HCT116 (cell line): Measurements from ENCODE around the gene PPM1H. TPM values are rescaled to one million over a fixed set of nuclear protein-coding genes. Genes with fewer than 3 reads are reported as not detected.

ENCODE experiments used
- ATAC-seq: fragments of 200-7000 bp; cut with Tn5 transposase; 2 replicates; pipeline ENCODE4 v1.9.1; 2020; ENCODE audit warnings: mild to moderate bottlenecking, moderate library complexity
- BruUV-seq: library from RNA; stranded (reverse); fragments of 400-500 nt; replicated peaks from 2 replicates; lab custom pipeline; 2021; lab: Mats Ljungman, UMichigan
- CTCF ChIA-PET: fragments of 300-600 bp; sonication (Branson Sonifier 250); formaldehyde crosslinking; loops from one replicate; lab custom pipeline; 2021; ENCODE audit warnings: antibody characterized with exemption; lab: Charles Lee
- POLR2A ChIA-PET: fragments of 300-600, 350-600 bp; sonication (Branson Sonifier 250); formaldehyde crosslinking; loops from one replicate; lab custom pipeline; 2021; ENCODE audit warnings: antibody characterized with exemption; lab: Charles Lee
- RAD21 ChIA-PET, 2 experiments: fragments of 300-600 bp; sonication (Branson Sonifier 250); formaldehyde crosslinking; loops; one replicate each; lab custom pipeline; 2023; ENCODE audit warnings: low total read pairs in 2 of 2; ENCODE audit not compliant: uncharacterized antibody in 2 of 2, unreplicated experiment in 2 of 2, low non-redundant PET in 1 of 2; lab: Charles Lee
- DNase-seq: peaks from one replicate; pipeline ENCODE4 v3.0.0-alpha.2; 2010; ENCODE audit warnings: low read depth, low spot score
- H2AFZ ChIP-seq: fragments of 200-600 bp; shearing (Covaris generic), sonication (generic); 2 replicates; pipeline ENCODE4 v1.6.1; 2017; ENCODE audit warnings: low read depth, mixed run types, mixed read lengths, antibody characterized with exemption, low read length; ENCODE audit not compliant: poor library complexity, severe bottlenecking
- H3K27ac ChIP-seq: 2 replicates; pipeline ENCODE4 v1.5.1; 2012; ENCODE audit warnings: low read depth, low read length
- H3K27me3 ChIP-seq: fragments of 200-600 bp; sonication (generic); 2 replicates; pipeline ENCODE4 v1.6.1; 2016; ENCODE audit warnings: mixed run types, low read length, mixed read lengths; ENCODE audit not compliant: insufficient read depth
- H3K36me3 ChIP-seq, 2 experiments: fragments of 200-500 bp in 1 of 2; fragments of 200-600 bp in 1 of 2; sonication (Bioruptor generic) in 1 of 2; sonication (generic) in 1 of 2; 2 replicates each; pipeline versions ENCODE4 v1.5.1 to v1.6.1; 2014 to 2016; ENCODE audit warnings: low read length in 2 of 2, inconsistent platforms in 1 of 2, mixed read lengths in 1 of 2, mixed run types in 1 of 2; ENCODE audit not compliant: insufficient read depth in 2 of 2, control insufficient read depth in 1 of 2
- H3K4me1 ChIP-seq, 2 experiments: fragments of 200-600 bp in 1 of 2; sonication (generic) in 1 of 2; 2 replicates each; pipeline versions ENCODE4 v1.5.1 to v1.6.1; 2012 to 2017; ENCODE audit warnings: low read length in 2 of 2, inconsistent platforms in 1 of 2, mild to moderate bottlenecking in 1 of 2, mixed read lengths in 1 of 2, mixed run types in 1 of 2, moderate library complexity in 1 of 2; ENCODE audit not compliant: insufficient read depth in 2 of 2, control insufficient read depth in 1 of 2
- H3K4me2 ChIP-seq: fragments of 200-600 bp; sonication (generic); 2 replicates; pipeline ENCODE4 v1.6.1; 2017; ENCODE audit warnings: mixed run types, low read length, mixed read lengths
- H3K4me3 ChIP-seq, 2 experiments: fragments of 200-600 bp in 1 of 2; sonication (generic) in 1 of 2; replicated peaks in 1 of 2; 2 replicates each; pipeline ENCODE4 v1.5.1; 2011 to 2016; ENCODE audit warnings: low read length in 2 of 2, control low read depth in 1 of 2, low read depth in 1 of 2, mild to moderate bottlenecking in 1 of 2, mixed read lengths in 1 of 2, mixed run types in 1 of 2
- H3K79me2 ChIP-seq: fragments of 200-600 bp; sonication (generic); 2 replicates; pipeline ENCODE4 v1.6.1; 2017; ENCODE audit warnings: mild to moderate bottlenecking, mixed run types, low read length, moderate library complexity, mixed read lengths; ENCODE audit not compliant: insufficient read depth
- H3K9ac ChIP-seq: fragments of 200-600 bp; sonication (generic); 2 replicates; pipeline ENCODE4 v1.6.1; 2016; ENCODE audit warnings: low read length, mixed read lengths
- H3K9me2 ChIP-seq: fragments of 200-600 bp; sonication (generic), shearing (Covaris generic); 2 replicates; pipeline ENCODE4 v1.6.1; 2017; ENCODE audit warnings: mixed run types, mild to moderate bottlenecking, moderate library complexity; ENCODE audit not compliant: insufficient read depth
- H3K9me3 ChIP-seq, 2 experiments: fragments of 200-500 bp in 1 of 2; fragments of 200-600 bp in 1 of 2; sonication (Bioruptor generic) in 1 of 2; sonication (generic) in 1 of 2; 2 replicates each; pipeline ENCODE4 v1.6.1; 2014 to 2017; ENCODE audit warnings: low read length in 2 of 2, mixed read lengths in 2 of 2, inconsistent platforms in 1 of 2, low read depth in 1 of 2, mild to moderate bottlenecking in 1 of 2, mixed run types in 1 of 2, moderate library complexity in 1 of 2; ENCODE audit not compliant: control insufficient read depth in 1 of 2, insufficient read depth in 1 of 2
- H4K20me1 ChIP-seq: fragments of 200-600 bp; sonication (generic), shearing (Covaris generic); 2 replicates; pipeline ENCODE4 v1.6.1; 2017; ENCODE audit warnings: mixed run types, mild to moderate bottlenecking, moderate library complexity; ENCODE audit not compliant: insufficient read depth
- CBX3 ChIP-seq: IDR thresholded peaks from 2 replicates; pipeline ENCODE4 v1.6.1; 2012; ENCODE audit warnings: low read depth
- CEBPB ChIP-seq: IDR thresholded peaks from 2 replicates; pipeline ENCODE4 v1.6.1; 2012; ENCODE audit warnings: low read depth
- EGR1 ChIP-seq: IDR thresholded peaks from 2 replicates; pipeline ENCODE4 v1.6.1; 2012; ENCODE audit warnings: low read depth
- ELF1 ChIP-seq: IDR thresholded peaks from 2 replicates; pipeline ENCODE4 v1.6.1; 2012; ENCODE audit warnings: low read depth, borderline replicate concordance
- EZH2 ChIP-seq: fragments of 200-600 bp; sonication (generic); IDR thresholded peaks from 2 replicates; pipeline ENCODE4 v1.6.1; 2017; ENCODE audit warnings: antibody characterized with exemption, mixed run types
- FOSL1 ChIP-seq: IDR thresholded peaks from 2 replicates; pipeline ENCODE4 v1.6.1; 2012; ENCODE audit warnings: low read depth
- JUND ChIP-seq: IDR thresholded peaks from 2 replicates; pipeline ENCODE4 v1.6.1; 2012
- POLR2A ChIP-seq: IDR thresholded peaks from 2 replicates; pipeline ENCODE4 v1.7.0; 2011; ENCODE audit warnings: borderline replicate concordance; ENCODE audit not compliant: insufficient read depth, insufficient read length; ENCODE audit errors: extremely low read depth
- POLR2AphosphoS5 ChIP-seq: IDR thresholded peaks from 2 replicates; pipeline ENCODE4 v1.6.1; 2011; ENCODE audit warnings: mild to moderate bottlenecking, low read depth, low read length, moderate library complexity
- RAD21 ChIP-seq: IDR thresholded peaks from 2 replicates; pipeline ENCODE4 v1.6.1; 2012; ENCODE audit warnings: low read depth, mild to moderate bottlenecking
- SP1 ChIP-seq: IDR thresholded peaks from 2 replicates; pipeline ENCODE4 v1.6.1; 2012; ENCODE audit warnings: low read depth
- TCF7L2 ChIP-seq: IDR thresholded peaks from 2 replicates; pipeline ENCODE4 v1.7.0; 2011; ENCODE audit warnings: borderline replicate concordance, inconsistent platforms; ENCODE audit not compliant: insufficient read depth, insufficient read length; ENCODE audit errors: extremely low read depth
- YY1 ChIP-seq: IDR thresholded peaks from 2 replicates; pipeline ENCODE4 v1.6.1; 2011; ENCODE audit warnings: low read length, low read depth, moderate library complexity, mild to moderate bottlenecking; ENCODE audit not compliant: insufficient replicate concordance; ENCODE audit errors: extremely low read depth
- ZFX ChIP-seq: fragments of 450-650 bp; IDR thresholded peaks from 2 replicates; pipeline ENCODE4 v1.6.1; 2017
- ZNF274 ChIP-seq: fragments of 200-500 bp; sonication (Bioruptor generic); IDR thresholded peaks from 2 replicates; pipeline ENCODE4 v1.6.1; 2014; ENCODE audit warnings: mild to moderate bottlenecking, low read depth, low read length, inconsistent platforms
- intact Hi-C: fragments of 100-400 bp; cut with micrococcal nuclease; formaldehyde crosslinking; loops from 2 replicates; pipeline ENCODE4 v1.10.0; 2022
- total RNA-seq: library from RNA; stranded (reverse); gene quantifications from one replicate; pipeline ENCODE4 v1.2.1, GENCODE V29; 2021; ENCODE audit not compliant: unreplicated experiment
- TF ChIP-seq, protein P1 (sequence below): IDR thresholded peaks from 2 replicates; pipeline ENCODE4 v1.6.1; 2012; ENCODE audit warnings: low read depth
- TF ChIP-seq, protein P2 (sequence below): IDR thresholded peaks from 2 replicates; pipeline ENCODE4 v1.6.1; 2012
- TF ChIP-seq, protein P3 (sequence below): IDR thresholded peaks from 2 replicates; pipeline ENCODE4 v1.6.1; 2011; ENCODE audit warnings: mild to moderate bottlenecking, low read length, moderate library complexity; ENCODE audit not compliant: insufficient replicate concordance; ENCODE audit errors: extremely low read depth
- TF ChIP-seq, protein P4 (sequence below): IDR thresholded peaks from 2 replicates; pipeline ENCODE4 v1.6.1; 2012

The PPM1H gene
- total RNA-seq, 1 experiment from 2014 or later: 8.0 TPM

DNA sequence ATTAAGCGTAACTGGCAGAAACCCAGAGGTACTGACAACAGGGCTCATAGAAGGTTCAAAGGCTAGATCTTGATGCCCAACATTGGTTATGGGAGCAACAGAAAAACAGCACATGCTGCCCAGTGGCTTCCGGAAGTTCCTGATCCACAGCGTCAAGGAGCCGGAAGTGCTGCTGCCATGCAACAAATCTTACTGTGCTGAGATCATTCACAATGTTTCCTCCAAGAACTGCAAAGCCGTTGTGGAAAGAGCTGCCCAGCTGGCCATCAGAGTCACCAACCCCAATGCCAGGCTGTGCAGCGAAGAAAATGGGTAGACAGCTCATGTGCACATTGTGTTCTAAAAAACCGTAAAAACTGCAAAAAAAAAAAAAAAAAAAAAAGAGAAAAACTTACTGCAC lies 276.0 kb downstream of the PPM1H start:
- ATAC-seq: no peak
- no peak overlapping the region for H2AFZ ChIP-seq
- H4K20me1 ChIP-seq: no peaks in the 10 kb centered on the region
- H3K79me2 ChIP-seq: no peaks in the 10 kb centered on the region
- peaks cover 0 to 3% of the 10 kb centered on the region in 2 experiments; a peak in 1 of 4 replicates for H3K4me1 ChIP-seq
- POLR2A ChIA-PET: no interaction called here
- no peak for TF ChIP-seq RAD21
- TF ChIP-seq, protein P1, sequence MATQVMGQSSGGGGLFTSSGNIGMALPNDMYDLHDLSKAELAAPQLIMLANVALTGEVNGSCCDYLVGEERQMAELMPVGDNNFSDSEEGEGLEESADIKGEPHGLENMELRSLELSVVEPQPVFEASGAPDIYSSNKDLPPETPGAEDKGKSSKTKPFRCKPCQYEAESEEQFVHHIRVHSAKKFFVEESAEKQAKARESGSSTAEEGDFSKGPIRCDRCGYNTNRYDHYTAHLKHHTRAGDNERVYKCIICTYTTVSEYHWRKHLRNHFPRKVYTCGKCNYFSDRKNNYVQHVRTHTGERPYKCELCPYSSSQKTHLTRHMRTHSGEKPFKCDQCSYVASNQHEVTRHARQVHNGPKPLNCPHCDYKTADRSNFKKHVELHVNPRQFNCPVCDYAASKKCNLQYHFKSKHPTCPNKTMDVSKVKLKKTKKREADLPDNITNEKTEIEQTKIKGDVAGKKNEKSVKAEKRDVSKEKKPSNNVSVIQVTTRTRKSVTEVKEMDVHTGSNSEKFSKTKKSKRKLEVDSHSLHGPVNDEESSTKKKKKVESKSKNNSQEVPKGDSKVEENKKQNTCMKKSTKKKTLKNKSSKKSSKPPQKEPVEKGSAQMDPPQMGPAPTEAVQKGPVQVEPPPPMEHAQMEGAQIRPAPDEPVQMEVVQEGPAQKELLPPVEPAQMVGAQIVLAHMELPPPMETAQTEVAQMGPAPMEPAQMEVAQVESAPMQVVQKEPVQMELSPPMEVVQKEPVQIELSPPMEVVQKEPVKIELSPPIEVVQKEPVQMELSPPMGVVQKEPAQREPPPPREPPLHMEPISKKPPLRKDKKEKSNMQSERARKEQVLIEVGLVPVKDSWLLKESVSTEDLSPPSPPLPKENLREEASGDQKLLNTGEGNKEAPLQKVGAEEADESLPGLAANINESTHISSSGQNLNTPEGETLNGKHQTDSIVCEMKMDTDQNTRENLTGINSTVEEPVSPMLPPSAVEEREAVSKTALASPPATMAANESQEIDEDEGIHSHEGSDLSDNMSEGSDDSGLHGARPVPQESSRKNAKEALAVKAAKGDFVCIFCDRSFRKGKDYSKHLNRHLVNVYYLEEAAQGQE: no peak
- TF ChIP-seq JUND: no peak
- no peak for TF ChIP-seq TCF7L2
- TF ChIP-seq, protein P2, sequence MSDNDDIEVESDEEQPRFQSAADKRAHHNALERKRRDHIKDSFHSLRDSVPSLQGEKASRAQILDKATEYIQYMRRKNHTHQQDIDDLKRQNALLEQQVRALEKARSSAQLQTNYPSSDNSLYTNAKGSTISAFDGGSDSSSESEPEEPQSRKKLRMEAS: no peak
- no peak for TF ChIP-seq YY1
- TF ChIP-seq FOSL1: no peak
- TF ChIP-seq EGR1: no peak
- TF ChIP-seq, protein P3, sequence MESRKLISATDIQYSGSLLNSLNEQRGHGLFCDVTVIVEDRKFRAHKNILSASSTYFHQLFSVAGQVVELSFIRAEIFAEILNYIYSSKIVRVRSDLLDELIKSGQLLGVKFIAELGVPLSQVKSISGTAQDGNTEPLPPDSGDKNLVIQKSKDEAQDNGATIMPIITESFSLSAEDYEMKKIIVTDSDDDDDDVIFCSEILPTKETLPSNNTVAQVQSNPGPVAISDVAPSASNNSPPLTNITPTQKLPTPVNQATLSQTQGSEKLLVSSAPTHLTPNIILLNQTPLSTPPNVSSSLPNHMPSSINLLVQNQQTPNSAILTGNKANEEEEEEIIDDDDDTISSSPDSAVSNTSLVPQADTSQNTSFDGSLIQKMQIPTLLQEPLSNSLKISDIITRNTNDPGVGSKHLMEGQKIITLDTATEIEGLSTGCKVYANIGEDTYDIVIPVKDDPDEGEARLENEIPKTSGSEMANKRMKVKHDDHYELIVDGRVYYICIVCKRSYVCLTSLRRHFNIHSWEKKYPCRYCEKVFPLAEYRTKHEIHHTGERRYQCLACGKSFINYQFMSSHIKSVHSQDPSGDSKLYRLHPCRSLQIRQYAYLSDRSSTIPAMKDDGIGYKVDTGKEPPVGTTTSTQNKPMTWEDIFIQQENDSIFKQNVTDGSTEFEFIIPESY: no peak
- TF ChIP-seq POLR2A: no peak
- TF ChIP-seq EZH2: no peak
- no peak for TF ChIP-seq CEBPB
- no peak for TF ChIP-seq POLR2AphosphoS5
- TF ChIP-seq ELF1: no peak
- no peak for TF ChIP-seq SP1
- TF ChIP-seq ZNF274: no peak
- TF ChIP-seq ZFX: no peak
- TF ChIP-seq CBX3: no peak
- TF ChIP-seq, protein P4, sequence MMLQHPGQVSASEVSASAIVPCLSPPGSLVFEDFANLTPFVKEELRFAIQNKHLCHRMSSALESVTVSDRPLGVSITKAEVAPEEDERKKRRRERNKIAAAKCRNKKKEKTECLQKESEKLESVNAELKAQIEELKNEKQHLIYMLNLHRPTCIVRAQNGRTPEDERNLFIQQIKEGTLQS: no peak
- H3K27me3 ChIP-seq: no peaks in the 10 kb centered on the region
- H3K36me3 ChIP-seq: no peaks in the 10 kb centered on the region
- RAD21 ChIA-PET: no interaction called here
- no peak for DNase-seq
- CTCF ChIA-PET: no interaction called here
- H3K4me3 ChIP-seq: no peak overlapping the region
- no peak overlapping the region for H3K4me2 ChIP-seq
- intact Hi-C loops: no loop called here
- H3K9ac ChIP-seq: no peak overlapping the region
- H3K9me2 ChIP-seq: no peaks in the 10 kb centered on the region
- H3K9me3 ChIP-seq: no peaks in the 10 kb centered on the region
- H3K27ac ChIP-seq: no peak overlapping the region
- BruUV-seq: no TSS peak
